PC-3 (cell line): ENCODE measurements around the gene HMCN1. TPM values are rescaled to one million over a fixed set of nuclear protein-coding genes. Genes with fewer than 3 reads are reported as not detected.

Experiments used
- ATAC-seq: fragments of 200-7000 bp; cut with Tn5 transposase; 2 replicates; pipeline ENCODE4 v1.9.1; 2020; ENCODE audit warnings: mild to moderate bottlenecking, moderate library complexity
- BruUV-seq: library from RNA; stranded (reverse); fragments of 400-500 nt; replicated peaks from 2 replicates; lab custom pipeline; 2021; lab: Mats Ljungman, UMichigan
- CTCF ChIA-PET: fragments of 300-600 bp; sonication (Branson Sonifier 250); formaldehyde crosslinking; loops from one replicate; lab custom pipeline; 2022; ENCODE audit warnings: antibody characterized with exemption; lab: Charles Lee
- POLR2A ChIA-PET: fragments of 300-600 bp; sonication (Branson Sonifier 250); formaldehyde crosslinking; loops from one replicate; lab custom pipeline; 2022; ENCODE audit warnings: antibody characterized with exemption; ENCODE audit not compliant: unreplicated experiment; lab: Charles Lee
- DNase-seq: peaks from one replicate; pipeline ENCODE4 v3.0.0-alpha.2; 2015
- H2AFZ ChIP-seq: fragments of 300-600 bp; sonication (generic); 2 replicates; pipeline ENCODE4 v1.6.0; 2016; ENCODE audit warnings: antibody characterized with exemption, low read length
- H3F3A ChIP-seq: fragments of 300-600 bp; sonication (generic); one replicate; pipeline ENCODE4 v1.6.0; 2017; ENCODE audit warnings: antibody characterized with exemption, low read length, control low read depth, mild to moderate bottlenecking; ENCODE audit not compliant: unreplicated experiment
- H3K27ac ChIP-seq: fragments of 300-600 bp; sonication (generic); 2 replicates; pipeline ENCODE4 v1.5.1; 2016; ENCODE audit warnings: mild to moderate bottlenecking, low read length
- H3K27me3 ChIP-seq: fragments of 300-600 bp; sonication (generic); 2 replicates; pipeline ENCODE4 v1.6.1; 2016; ENCODE audit warnings: low read length, mixed read lengths
- H3K36me3 ChIP-seq: fragments of 300-600 bp; sonication (generic); 2 replicates; pipeline ENCODE4 v1.6.1; 2016; ENCODE audit warnings: low read depth, mixed run types, low read length, mixed read lengths
- H3K4me1 ChIP-seq: fragments of 300-600 bp; sonication (generic); 2 replicates; pipeline ENCODE4 v1.5.1; 2016; ENCODE audit warnings: low read length; ENCODE audit not compliant: insufficient read depth
- H3K4me2 ChIP-seq: fragments of 300-600 bp; sonication (generic); 2 replicates; pipeline ENCODE4 v1.6.0; 2016; ENCODE audit warnings: low read length
- H3K4me3 ChIP-seq: fragments of 300-600 bp; sonication (generic); 2 replicates; pipeline ENCODE4 v1.5.1; 2016; ENCODE audit warnings: mild to moderate bottlenecking, low read length, mixed read lengths
- H3K79me2 ChIP-seq: fragments of 300-600 bp; sonication (generic); 2 replicates; pipeline ENCODE4 v1.6.1; 2017; ENCODE audit warnings: low read length, mixed read lengths
- H3K9ac ChIP-seq: fragments of 300-600 bp; sonication (generic); 2 replicates; pipeline ENCODE4 v1.6.0; 2016; ENCODE audit warnings: mild to moderate bottlenecking, low read length
- H3K9me2 ChIP-seq: fragments of 300-600 bp; sonication (generic); replicated peaks from 2 replicates; pipeline ENCODE4 v1.6.1; 2016; ENCODE audit warnings: mixed run types, low read length, mixed read lengths
- H3K9me3 ChIP-seq: fragments of 300-600 bp; sonication (generic); 2 replicates; pipeline ENCODE4 v1.6.1; 2016; ENCODE audit warnings: low read length, mixed read lengths
- H4K20me1 ChIP-seq: fragments of 300-600 bp; sonication (generic); 2 replicates; pipeline ENCODE4 v1.6.1; 2016; ENCODE audit warnings: low read length, mixed read lengths
- CTCF ChIP-seq: fragments of 300-600 bp; sonication (generic); conservative IDR thresholded peaks from 2 replicates; pipeline ENCODE4 v1.5.1; 2017; ENCODE audit warnings: antibody characterized with exemption, low read depth, mild to moderate bottlenecking, low read length
- EZH2 ChIP-seq: fragments of 300-600 bp; sonication (generic); IDR thresholded peaks from one replicate; pipeline ENCODE4 v1.6.1; 2017; ENCODE audit warnings: antibody characterized with exemption, mild to moderate bottlenecking, low read length; ENCODE audit not compliant: unreplicated experiment
- EZH2phosphoT487 ChIP-seq: fragments of 300-600 bp; sonication (generic); IDR thresholded peaks from 2 replicates; pipeline ENCODE4 v1.6.1; 2018; ENCODE audit warnings: mild to moderate bottlenecking, antibody characterized with exemption, low read length, borderline replicate concordance
- intact Hi-C: fragments of 100-400 bp; cut with micrococcal nuclease; formaldehyde crosslinking; loops from 2 replicates; pipeline ENCODE4 v1.9.0; 2023
- total RNA-seq: library from RNA; depleted of rRNA; stranded (reverse); fragments of >200 nt; gene quantifications from 2 replicates; pipeline ENCODE4 v1.2.3, GENCODE V29; 2014

HMCN1 gene
- total RNA-seq, 1 experiment from 2014 or later, result 0.66 TPM

GRCh38 chr1:185821612-185822385 lies 87.6 kb downstream of the HMCN1 start:
- no peaks in the 10 kb centered on the region for H4K20me1 ChIP-seq
- H3K9me2 ChIP-seq, result no peaks in the 10 kb centered on the region
- H3K4me1 ChIP-seq, result peaks cover 7% of the 10 kb centered on the region; the same call in 1 of the 2 replicates
- BruUV-seq, result no TSS peak
- ATAC-seq (no peak), DNase-seq (peak; percentile 34)
- TF ChIP-seq CTCF, result peak; percentile 44; the same call in 1 of the 2 replicates
- TF ChIP-seq EZH2, result no peak
- TF ChIP-seq EZH2phosphoT487, result no peak
- ChIA-PET CTCF (no interaction called here), POLR2A (no interaction called here)
- no peaks in the 10 kb centered on the region for H3K9me3 ChIP-seq
- no peaks in the 10 kb centered on the region for H3K36me3 ChIP-seq
- H2AFZ ChIP-seq, result no peak overlapping the region
- H3K9ac ChIP-seq, result no peak overlapping the region
- H3K79me2 ChIP-seq, result no peaks in the 10 kb centered on the region
- no peak overlapping the region for H3K4me3 ChIP-seq
- H3K27ac ChIP-seq, result no peak overlapping the region
- H3K4me2 ChIP-seq, result no peak overlapping the region
- intact Hi-C loops, result no loop called here
- no peaks in the 10 kb centered on the region for H3F3A ChIP-seq
- no peaks in the 10 kb centered on the region for H3K27me3 ChIP-seq

- no peak overlapping the region for H3K9ac ChIP-seq
- H3K27ac ChIP-seq, result no peak overlapping the region
- ChIA-PET POLR2A (interaction anchor here (0.7 kb wide), 1 partner anchor 1132 kb away, joined by 6 read pairs; no protein-coding TSS in a partner anchor), CTCF (no interaction called here)
- no peaks in the 10 kb centered on the region for H3F3A ChIP-seq
- H3K27me3 ChIP-seq, result no peaks in the 10 kb centered on the region
- no peaks in the 10 kb centered on the region for H4K20me1 ChIP-seq
- peaks cover 7% of the 10 kb centered on the region; the same call in 1 of the 2 replicates for H3K4me1 ChIP-seq
- H3K4me3 ChIP-seq, result no peak overlapping the region
- no peaks in the 10 kb centered on the region for H3K79me2 ChIP-seq
- H3K4me2 ChIP-seq, result no peak overlapping the region
- H3K9me2 ChIP-seq, result no peaks in the 10 kb centered on the region
- ATAC-seq (no peak), DNase-seq (peak; percentile 2)
- H3K36me3 ChIP-seq, result no peaks in the 10 kb centered on the region
- intact Hi-C loops, result no loop called here
- H3K9me3 ChIP-seq, result no peaks in the 10 kb centered on the region
- BruUV-seq, result no TSS peak
- no peak overlapping the region for H2AFZ ChIP-seq
- no peak for TF ChIP-seq EZH2phosphoT487
- no peak for TF ChIP-seq CTCF
- TF ChIP-seq EZH2, result no peak
Measured at GRCh38 chr1:185823467-185823866, 89.3 kb downstream of the HMCN1 start.

GRCh38 chr1:185824106-185824505 lies 89.9 kb downstream of the HMCN1 start:
- no peak overlapping the region for H3K4me3 ChIP-seq
- H3K27me3 ChIP-seq, result no peaks in the 10 kb centered on the region
- H3K9ac ChIP-seq, result no peak overlapping the region
- no peak for TF ChIP-seq EZH2phosphoT487
- no peak for TF ChIP-seq EZH2
- no peak for TF ChIP-seq CTCF
- ATAC-seq (no peak; the same call in 1 of the 2 replicates), DNase-seq (no peak)
- H2AFZ ChIP-seq, result no peak overlapping the region
- ChIA-PET POLR2A (interaction anchor here (0.6 to 0.7 kb wide), 2 partner anchors 92 to 1131 kb away, joined by 4 to 6 read pairs; no protein-coding TSS in a partner anchor), CTCF (no interaction called here)
- no peaks in the 10 kb centered on the region for H3K9me2 ChIP-seq
- no peaks in the 10 kb centered on the region for H3K36me3 ChIP-seq
- no peak overlapping the region for H3K27ac ChIP-seq
- H4K20me1 ChIP-seq, result no peaks in the 10 kb centered on the region
- H3K79me2 ChIP-seq, result no peaks in the 10 kb centered on the region
- BruUV-seq, result no TSS peak
- H3F3A ChIP-seq, result no peaks in the 10 kb centered on the region
- intact Hi-C loops, result no loop called here
- H3K4me2 ChIP-seq, result no peak overlapping the region
- no peaks in the 10 kb centered on the region for H3K9me3 ChIP-seq
- H3K4me1 ChIP-seq, result peaks cover 7% of the 10 kb centered on the region; the same call in 1 of the 2 replicates
